Central memory CD4-positive, alpha-beta T cell (primary cell): ENCODE results near the gene TIE1.

Source experiments
- DNase-seq: peaks from one replicate; pipeline ENCODE4 v3.0.0; 2022
- total RNA-seq, 3 experiments: gene quantifications; one replicate each; lab custom pipeline; 2026; lab: John Stamatoyannopoulos, UW

Gene TIE1
- 0 to 0.07 (median 0) reads per million in 3 experiments for total RNA-seq

DNA sequence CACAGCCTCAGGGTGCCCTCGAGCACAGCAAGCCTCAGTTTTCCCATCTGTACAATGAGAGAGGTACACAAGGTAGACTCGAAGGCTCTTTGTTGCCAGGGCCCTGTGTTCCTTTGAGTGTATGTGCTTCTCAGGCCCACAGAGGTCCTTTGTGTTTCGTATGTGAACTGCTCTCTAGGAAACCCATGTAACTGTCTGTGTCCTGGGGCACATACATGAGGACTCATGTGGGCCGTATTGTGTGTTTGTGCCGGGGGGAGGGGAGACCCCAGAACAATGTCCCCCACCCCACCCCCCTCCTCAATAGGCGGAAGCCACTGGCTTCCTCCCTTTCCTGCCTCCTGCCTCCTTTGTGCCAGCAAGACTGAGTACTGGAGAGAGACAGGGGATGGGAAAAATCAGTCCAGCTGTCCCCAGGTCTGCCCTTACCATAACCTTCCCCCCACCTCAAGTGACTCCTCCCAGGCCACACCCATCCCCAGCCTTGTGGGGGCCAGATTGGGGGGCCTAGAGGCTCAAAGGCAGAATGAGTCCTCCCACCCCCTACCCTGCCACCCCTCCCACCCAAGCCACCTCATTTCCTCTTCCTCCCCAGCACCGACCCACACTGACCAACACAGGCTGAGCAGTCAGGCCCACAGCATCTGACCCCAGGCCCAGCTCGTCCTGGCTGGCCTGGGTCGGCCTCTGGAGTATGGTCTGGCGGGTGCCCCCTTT is at the start of gene TIE1:
Gene TIE1, plus strand, starts transcription at position 605 of the 717 bp plus-strand sequence. Its CDS starts 90 bp downstream, at position 695.
- DNase-seq = no peak

DNA sequence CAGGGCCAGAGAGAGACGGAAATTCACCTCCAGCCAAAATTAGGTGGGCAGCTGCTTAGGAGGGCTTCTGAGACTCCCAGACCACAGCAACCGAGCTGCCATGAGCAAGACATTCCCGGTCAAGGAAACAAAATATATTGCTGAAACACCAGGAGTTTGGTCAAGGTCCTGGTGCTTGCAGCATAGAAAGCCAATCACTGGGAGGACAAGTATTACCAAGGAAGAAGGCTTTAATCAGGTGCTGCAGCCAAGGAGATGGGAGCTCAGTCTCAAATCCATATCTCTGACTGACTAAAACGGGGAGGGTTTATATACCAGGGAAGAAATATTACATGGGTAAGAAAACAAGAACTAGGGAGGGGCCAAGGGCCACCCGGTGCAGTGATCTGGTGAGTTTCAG is 49.8 kb upstream of the TIE1 start:
- no peak for DNase-seq

DNA sequence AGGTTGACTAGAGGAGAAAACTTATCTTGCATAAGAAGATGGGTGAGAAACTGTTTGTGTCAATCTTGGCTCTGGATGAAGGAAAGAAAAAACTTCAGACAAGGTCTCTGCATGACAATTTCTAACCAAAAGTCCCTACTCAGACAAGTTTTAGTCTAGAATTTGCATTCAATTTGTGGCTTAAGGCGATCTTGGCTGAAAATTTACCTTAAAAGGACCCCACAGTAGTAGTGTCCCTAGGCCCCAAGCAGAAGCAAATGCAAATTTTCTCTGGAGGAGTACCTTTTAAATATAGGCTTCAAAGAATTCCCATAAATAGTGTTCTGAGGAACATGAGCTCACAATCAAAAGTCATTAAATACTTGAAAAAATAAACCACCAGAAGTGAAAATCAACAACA is 48.6 kb upstream of the TIE1 start:
- no peak for DNase-seq

DNA sequence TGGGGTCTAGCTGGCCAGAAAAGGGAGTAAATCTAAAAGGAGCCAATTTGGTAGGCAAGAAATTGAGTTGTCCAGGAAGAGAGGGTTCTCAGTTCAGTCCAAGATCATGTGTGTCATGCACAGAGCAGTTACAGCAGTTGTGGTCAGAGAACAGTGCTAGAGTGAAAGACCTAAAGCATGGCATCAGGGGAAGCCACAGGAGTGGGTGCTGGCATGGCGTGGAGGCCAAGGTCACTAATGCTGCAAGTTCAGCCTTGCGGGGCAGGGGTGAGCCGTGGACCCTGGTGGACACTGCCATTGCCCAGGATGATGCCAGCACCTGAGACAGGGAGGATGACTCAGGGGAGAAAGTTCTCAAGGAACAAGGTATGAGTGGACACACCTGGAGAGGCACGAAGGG is 47.6 kb upstream of the TIE1 start:
- no peak for DNase-seq

DNA sequence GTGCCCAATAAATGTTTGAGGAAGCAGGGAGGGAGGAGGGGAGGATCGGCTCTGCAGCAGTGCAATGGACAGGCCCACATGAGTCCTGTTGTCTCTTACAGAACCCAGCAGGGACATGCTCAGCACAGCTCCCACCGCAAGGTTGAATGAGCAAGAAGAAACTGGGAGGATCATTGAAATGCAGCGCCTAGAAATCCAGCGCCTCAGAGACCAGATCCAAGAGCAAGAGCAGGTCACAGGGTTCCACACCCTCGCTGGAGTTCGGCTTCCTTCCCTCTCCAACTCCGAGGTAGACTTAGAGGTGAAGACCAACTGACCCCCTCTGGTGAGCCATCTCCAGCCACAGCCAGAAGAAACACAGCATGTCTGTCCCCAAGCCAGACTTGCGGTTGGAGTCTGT is 46.9 kb upstream of the TIE1 start:
- DNase-seq = no peak

DNA sequence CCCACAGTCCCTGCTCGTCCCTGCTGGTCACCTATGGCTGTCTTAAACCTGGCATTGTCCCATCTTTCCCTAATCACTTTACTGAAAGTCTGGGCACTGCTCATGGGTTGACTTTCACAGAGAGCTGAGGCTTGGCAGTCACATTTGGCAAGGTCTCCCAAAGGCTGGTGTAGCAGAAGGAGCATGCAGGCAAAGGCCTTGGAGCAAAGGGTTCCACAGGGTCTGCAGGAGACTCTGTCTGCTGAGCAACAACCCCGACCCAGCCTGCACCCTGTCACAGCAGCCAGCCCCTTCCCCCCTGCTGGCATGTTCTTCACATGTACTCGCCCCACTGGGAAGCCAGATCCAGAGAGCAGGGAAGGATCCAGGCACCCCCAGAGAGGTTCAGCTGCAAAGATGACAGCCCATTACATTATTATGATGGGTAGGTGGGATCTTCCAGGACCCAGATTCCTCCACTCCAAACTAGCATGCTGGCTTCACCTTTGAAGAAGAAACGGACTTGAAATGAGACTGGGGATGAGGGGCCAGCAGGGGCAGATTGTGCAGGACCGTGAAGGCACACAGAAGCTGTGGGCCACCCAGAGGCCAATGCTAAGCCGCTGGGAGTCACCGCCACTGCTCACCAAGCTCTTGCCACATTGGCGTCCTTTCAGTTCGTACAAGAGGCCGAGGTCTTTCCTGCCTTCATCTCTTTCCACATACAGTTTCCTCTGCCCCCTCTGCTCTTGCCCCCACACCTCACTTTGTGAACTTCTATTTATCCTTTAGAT is 45.2 kb upstream of the TIE1 start:
- DNase-seq = no peak

DNA sequence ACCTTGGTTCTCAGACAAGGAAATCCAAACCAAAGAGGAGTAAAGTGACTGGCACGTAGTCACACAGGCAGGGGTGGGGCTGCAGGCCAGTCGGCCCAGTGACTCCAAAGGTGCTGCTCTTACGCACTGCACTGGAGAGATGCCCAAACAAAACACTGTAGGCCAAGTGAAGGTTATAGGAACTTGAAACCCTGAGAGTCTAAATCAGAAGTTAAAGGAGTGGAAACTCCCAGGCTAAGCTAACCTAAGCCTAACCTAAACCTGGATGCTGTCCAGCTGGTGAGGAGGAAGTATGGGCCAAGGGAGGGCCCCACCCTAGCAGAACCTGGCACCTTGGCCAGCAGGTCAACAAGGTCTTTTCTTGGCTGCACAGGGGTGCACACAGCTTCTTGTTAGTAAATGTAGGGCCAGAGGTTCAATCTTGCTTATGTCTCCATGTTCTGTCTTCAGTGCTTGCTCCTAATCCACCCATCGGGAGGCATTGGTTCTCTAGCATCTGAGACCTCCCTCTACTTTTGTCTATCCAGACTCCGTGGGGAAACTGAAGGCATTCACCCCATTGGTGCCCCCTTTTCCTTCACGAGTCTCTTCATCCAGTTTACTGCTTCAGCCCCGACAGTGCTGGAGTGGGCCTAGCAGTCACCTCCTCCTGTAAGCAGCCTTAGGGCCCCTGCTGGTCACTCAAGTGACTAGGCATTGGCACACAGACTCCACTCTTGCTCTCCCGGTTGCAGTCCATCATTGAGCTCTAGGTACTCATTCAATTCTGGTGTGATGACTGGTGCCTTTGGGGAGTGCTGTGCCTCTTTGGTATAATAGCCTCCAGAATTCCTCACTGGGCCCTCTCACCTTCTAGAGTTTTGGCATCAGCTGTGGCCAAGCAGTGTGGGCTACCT is 43.9 kb upstream of the TIE1 start:
- DNase-seq = no peak

DNA sequence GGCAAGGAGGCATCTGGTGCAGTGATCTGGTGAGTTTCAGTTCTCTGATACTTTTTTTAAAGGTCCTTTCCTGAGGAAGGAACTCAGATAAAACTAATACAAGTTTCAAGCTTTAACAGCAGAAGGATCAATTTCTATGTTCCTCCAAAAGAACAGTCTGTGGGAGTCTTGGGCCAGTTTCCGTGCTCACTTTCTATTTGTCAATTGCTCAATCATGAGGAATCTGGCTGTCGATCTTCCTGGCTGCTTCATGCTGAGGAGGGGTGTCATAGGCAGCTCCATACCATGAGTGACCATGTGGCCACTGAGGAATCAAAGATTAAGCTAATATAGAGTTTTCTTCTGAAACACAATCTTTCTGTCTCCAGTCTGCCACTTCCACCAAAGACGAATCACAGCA is 42.4 kb upstream of the TIE1 start:
- no peak for DNase-seq

DNA sequence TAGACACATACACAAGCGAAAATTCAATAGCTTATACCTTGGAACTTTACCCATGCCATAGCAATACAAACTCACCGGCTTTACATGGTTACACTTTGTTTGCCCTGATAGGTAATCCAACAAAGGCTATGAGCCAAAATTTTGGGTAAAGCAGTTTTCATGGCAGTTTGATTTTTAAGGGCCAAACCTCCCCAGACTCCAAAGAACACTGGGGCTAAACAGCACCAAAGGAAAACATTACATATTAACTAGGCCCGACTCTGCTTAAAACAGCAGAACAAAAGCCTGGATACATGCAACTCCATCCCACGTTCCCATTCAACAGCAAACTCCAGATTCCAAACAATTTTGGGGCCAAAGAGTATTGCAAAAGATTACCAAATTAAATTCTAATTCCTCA is 35.4 kb upstream of the TIE1 start:
- no peak for DNase-seq

DNA sequence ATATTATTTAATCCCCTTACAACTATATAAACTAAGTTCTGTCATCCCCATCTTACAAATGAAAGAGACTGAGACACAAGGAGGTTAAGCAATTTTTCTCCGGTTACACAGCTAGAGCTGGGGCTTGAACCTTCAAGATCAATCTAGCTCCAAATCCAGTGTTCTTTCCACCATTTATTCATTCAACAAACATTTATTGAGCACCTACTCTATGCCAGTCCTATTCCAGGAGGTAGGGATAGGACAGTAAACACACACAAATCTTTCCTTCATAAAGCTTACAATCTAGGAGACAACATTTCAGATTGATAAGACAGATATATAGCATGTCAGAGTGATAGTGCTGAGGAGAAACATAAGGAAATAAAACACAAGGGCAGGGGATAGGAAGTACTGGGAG is 33.9 kb upstream of the TIE1 start:
- DNase-seq = no peak

DNA sequence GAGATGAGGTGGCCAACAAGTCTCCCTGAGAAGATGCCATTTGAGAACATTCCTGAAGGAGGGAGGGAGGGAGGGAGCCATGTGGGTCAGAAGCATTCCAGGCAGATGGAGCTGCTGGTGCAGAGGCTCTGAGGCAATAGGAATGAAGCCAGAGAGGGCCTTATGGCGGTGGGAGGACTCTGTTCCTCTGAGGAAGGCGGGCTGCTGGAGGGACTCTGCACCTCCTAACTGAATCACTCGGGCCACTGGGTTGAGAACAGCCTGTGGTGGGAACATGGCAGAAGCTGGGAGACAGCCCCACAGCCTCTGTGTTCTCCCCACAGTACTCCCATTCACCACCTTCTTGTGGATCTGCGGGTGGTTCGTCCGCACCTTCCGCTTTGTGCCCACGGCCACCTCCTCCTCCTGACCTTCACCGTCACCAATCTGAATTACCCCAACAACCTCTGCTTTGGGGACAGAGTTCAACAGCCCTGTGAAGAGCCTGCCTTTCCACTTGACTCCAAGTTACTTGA is 33.4 kb upstream of the TIE1 start:
- DNase-seq = no peak

DNA sequence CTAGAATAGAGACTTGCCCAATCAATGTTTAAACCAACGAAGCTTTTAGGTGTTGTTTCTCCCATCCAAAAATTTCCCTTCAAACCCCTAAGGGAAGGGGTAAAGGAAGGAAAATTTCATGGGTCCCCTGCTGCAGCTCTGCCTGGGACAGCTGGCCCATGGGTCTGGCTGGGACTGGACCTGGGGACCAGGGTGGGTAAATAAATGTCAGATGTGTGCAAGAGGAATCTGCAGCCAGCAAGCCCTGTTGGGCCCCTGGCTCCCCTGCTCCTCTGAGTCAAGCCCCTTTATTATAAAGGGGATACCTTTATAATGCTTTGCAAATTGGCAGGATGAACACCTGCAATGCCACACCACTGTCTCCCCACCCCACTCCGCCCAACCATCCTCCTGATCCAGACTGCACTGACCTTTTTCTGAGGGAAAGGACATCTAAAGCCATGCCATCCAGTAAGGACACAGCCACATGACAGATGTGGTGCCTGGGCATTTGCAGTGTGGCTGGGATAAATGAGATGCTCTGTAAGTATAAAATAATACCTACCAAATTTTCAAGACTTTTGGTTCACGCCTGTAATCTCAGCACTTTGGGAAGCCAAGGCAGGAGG is 32.9 kb upstream of the TIE1 start:
- no peak for DNase-seq

DNA sequence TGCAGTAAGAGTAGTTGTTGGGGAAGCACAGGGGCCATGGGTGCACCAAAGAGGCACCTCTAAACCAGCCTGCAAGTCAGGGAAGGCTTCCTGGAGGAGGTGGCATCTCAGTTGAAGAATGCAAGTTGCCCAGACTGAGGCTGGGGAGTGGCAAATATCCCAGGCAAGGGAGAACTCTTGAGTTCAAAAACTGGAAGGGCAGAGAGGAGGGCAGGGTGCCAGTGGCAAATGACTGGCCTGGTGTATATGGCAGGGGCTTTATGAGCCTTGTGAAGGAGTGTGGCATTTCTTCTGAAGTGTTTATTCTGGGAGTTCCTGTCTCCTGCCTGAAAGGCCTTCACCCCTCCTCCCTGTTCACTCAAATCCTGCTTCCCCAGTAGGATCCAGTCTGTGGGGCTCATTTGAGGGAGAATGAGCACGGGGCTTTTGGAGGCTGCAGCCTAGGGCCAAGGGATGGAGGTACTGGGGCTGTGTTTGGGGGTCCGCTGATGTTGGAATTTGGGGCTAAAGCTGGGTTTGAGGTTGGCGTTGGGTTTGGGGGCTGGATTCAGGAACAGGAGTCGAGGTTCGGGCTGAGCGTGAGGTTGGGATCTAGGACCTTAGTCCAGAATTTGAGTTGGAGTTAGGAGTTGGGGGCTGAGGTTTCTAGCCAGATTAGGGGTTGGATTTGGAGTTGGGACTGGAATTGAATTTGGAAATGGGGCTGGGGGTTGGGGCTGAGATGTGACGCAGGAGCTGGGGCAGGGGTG is 31.0 kb upstream of the TIE1 start, which contains the start of gene TMEM125:
Gene TMEM125, plus strand, starts transcription at position 357 of the 749 bp plus-strand sequence. CDS start 2,740 bp downstream, outside the sequence.
- no peak for DNase-seq

DNA sequence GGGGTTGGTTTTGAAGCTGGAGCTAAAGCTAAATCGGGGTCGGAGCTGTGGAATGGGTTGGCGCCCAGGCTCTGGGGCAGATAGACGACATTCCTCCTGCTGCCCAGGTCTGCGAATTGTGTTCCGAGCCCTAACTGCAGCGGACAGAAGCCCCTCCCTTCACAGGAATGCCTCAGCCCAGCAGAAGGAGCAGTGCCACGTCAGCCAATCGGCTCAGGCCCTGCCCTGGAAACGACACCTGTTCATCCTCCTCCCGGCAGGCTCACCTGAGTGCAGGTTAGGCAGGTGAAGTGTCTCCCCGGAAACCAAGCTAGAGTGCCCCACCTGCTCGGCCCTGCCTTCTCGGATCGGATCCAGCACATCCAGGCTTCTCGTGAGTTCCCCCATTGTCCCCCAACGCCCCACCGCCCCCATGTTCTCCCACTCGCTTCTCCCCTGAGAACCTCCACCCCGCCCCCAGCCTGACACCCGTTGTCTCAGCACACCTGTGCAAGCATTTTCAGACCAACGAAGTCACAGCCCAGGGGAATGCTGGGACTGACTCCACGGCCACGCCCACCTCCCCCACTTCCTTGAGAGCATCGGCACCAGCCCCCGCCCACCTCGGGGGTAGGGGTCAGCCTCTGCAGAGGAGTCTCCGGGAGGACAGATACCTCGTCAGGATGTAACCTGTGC is 30.2 kb upstream of the TIE1 start:
- DNase-seq = no peak

DNA sequence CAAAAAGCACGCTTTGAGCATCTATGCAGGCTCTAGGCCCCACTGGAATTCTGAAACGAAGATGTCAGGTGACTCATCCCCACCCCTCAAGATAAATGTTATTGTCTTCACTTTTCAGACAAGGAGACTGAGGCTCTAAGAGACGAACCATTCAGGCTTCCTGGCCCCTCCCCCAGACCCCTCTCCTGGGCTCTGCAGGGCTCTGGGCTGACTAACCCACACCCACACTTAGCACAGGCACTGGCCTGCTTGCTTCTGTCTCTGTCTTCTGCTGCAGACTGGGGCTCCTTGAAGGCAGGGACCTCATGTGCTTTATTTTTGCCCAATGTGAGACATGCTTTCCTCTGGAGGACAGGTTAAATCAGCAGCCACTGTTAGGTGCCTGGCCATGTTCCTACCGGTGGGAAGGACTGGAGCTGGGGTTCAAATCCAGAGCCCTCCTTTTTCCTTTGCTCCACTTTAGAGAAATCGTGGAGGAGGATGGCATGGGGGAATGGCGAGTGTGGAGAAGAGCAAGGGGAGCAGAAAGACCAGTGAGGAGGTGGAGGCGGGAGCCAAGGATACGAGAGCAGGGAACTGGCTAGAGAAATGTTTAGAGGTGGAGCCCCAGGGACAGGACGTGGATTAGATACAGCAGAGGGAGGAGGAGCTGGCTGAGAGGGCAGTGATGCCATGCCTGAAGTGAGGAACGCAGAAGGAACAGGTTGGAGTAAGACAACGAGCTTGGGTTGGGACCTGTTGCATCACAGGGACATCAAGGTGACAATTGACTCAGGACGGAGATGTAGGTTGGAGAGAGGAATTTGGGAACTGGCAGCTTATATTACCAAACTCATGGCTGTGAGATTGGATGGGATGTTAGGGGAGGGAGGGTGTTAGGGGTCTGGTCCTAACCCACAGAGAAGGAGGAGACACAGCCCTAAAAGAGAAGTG is 29.3 kb upstream of the TIE1 start:
- DNase-seq = no peak

DNA sequence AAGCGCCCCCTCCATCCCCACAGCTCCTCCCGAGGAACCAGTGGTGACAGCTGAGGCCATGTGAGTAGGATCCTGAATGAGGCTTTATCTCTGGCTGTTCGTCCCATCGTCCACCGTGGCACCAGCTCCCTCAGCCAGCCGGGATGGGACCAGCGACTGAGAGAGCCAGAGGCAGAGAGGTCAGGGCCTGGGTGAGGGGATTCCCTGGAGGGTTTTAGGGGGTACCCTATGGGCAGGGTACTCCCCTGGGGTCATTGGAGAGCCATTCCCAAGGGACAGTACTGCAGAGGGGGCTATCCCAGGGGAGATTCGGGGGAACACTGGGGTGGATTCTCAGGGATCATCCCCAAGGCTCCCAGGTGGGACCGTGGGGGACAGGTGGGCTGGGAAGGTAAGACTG is 28.6 kb upstream of the TIE1 start:
- no peak for DNase-seq

DNA sequence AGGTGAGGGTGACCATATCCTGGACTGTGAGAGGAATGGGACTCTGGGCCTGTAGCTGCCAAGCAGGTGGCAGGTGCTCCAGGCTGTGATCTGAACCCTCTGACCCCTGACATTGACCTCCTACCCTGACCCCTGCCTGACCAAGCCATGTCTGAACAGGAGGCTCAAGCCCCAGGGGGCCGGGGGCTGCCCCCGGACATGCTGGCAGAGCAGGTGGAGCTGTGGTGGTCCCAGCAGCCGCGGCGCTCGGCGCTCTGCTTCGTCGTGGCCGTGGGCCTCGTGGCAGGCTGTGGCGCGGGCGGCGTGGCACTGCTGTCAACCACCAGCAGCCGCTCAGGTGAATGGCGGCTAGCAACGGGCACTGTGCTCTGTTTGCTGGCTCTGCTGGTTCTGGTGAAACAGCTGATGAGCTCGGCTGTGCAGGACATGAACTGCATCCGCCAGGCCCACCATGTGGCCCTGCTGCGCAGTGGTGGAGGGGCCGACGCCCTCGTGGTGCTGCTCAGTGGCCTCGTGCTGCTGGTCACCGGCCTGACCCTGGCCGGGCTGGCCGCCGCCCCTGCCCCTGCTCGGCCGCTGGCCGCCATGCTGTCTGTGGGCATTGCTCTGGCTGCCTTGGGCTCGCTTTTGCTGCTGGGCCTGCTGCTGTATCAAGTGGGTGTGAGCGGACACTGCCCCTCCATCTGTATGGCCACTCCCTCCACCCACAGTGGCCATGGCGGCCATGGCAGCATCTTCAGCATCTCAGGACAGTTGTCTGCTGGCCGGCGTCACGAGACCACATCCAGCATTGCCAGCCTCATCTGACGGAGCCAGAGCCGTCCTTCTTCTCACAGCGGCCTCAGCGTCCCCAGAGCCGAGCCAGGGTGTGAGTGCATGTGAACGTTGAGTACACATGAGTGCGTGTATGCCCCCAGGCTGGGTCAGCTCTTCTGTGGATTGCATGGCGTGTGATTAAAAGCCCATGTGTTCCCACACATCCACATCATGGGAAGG is 27.9 kb upstream of the TIE1 start:
- DNase-seq = no peak

DNA sequence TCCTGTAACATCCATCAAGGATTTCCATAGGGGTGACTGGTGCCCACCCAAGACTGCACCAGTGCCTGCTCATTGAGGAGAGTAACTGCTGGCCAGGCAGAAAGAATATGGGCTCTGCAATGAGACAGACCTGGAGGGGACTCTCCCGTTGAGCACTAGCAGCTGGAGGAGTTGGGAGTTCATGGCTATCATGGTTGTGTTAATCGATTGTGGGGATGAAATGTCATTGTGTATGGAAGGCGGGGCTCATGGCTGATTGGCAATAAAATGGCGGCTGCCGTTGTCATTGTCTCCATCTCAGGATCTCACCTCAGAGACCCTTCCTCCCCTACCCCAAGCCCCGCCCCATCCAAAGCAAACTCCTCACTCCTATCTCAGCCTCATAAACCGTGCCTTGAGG is 27.1 kb upstream of the TIE1 start:
- DNase-seq = no peak
